Germinal center (tissue), 1 donor: Measurements from ENCODE around the gene PIAS1.
A peak's percentile ranks its signal among the peaks of the same experiment; 100 is the strongest.
"Not testable (repeated sequence)": the region's sequence is repeated elsewhere in the genome, so short reads cannot be mapped to it uniquely, and the experiment has no call there.

Experiments
- DNase-seq: peaks from one replicate; pipeline ENCODE4 v3.0.0; 2012; ENCODE audit warnings: mixed read lengths, low spot score

Gene PIAS1

DNA sequence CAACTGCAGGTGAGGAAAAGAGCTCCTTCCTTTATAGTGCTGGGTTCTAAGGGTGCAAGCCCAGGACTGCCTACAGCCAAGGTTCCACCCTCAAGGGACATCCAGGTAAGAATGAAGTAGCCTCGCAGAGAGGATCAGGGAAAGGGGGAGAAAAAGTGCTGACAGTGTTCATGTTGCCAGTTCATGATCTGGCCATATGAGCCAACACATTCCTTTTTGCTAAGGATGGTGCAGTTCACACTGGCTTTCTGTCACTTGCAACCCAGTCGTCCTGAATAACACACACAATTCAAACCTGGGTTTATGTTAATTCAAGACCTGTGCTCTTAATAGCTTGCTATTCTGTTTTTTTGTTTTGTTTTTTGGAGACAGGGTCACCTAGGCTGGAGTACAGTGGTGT is 166.4 kb downstream of the PIAS1 start:
- DNase-seq = no peak

DNA sequence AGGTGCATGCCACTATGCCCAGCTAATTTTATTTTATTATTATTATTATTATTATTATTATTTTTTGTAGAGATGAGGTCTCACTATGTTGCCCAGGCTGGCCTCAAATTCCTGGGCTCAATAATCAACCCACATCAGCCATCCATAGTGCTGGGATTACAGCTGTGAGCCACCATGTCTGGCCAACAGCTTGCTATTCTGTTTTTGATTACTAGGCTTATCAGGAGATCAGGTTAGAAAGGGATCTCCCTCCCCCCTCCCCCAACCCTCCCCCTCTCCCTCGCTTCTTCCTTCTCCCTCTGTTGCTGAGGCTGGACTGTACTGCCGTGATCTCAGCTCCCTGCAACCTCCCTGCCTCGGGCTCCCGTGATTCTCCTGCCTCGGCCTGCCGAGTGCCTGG is 166.9 kb downstream of the PIAS1 start:
- no peak for DNase-seq

DNA sequence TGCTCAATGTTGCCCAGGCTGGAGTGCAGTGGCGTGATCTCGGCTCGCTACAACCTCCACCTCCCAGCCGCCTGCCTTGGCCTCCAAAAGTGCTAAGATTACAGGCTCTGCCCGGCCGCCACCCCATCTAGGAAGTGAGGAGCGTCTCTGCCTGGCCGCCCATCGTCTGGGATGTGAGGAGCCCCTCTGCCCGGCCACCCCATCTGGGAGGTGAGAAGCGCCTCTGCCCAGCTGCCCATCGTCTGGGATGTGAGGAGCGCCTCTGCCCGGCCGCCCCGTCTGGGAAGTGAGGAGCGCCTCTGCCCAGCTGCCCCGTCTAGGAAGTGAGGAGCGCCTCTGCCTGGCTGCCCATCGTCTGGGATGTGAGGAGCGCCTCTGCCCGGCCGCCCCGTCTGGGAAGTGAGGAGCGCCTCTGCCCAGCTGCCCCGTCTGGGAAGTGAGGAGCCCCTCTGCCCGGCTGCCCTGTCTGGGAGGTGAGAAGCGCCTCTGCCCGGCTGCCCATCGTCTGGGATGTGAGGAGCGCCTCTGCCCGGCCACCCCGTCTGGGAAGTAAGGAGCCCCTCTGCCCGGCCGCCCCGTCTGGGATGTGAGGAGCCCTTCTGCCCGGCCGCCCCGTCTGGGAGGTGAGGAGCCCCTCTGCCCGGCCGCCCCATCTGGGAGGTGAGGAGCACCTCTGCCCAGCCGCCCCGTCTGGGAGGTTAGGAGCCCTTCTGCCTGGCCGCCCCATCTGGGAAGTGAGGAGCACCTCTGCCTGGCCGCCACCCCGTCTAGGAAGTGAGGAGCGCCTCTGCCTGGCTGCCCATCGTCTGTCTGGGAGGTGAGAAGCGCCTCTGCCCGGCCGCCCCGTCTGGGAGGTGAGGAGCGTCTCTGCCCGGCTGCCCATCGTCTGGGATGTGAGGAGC is 167.7 kb downstream of the PIAS1 start:
- DNase-seq = not testable (repeated sequence)

DNA sequence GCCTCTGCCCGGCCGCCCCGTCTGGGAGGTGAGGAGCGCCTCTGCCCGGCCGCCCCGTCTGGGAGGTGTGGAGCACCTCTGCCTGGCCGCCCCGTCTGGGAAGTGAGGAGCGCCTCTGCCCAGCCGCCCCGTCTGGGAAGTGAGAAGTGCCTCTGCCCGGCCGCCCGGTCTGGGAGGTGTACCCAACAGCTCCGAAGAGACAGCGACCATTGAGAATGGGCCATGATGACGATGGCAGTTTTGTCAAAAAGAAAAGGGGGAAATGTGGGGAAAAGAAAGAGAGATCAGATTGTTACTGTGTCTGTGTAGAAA is 168.3 kb downstream of the PIAS1 start:
- not testable (repeated sequence) for DNase-seq

DNA sequence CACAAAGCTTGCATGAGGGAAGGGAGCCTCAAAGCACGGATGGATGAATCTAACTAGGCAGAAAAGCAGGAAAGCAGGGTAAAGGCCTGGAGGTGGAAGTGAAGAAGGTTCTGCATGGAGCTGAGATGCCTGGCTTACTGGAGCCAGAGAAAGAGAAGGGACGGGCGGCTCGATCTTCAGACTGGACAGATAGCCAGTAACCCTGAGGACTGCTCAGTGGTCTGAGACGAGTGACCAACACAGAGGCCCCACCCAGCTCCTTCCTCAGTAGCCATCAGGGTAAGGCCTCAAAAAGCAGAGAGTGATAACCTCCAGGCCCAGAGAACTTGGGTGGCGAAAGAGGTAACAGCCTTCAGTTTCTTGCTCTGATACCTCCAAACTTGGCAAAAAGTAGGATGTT is 169.1 kb downstream of the PIAS1 start:
- DNase-seq = no peak

DNA sequence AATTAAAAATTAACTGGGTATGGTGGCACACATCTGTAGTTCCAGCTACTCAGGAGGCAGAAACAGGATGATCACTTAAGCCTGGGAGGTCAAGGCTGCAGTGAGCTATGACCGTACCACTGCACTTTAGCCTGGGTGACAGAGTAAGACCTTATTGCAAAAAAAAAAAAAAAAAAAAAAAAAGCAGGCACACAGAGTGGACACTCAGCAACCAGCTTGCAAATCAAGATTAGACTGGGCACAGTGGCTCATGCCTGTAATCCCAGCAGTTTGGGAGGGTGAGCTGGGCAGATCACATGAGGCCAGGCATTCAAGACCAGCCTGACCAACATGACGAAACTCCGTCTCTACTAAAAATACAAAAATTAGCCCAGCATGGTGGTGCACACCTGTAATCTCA is 170.0 kb downstream of the PIAS1 start:
- no peak for DNase-seq

DNA sequence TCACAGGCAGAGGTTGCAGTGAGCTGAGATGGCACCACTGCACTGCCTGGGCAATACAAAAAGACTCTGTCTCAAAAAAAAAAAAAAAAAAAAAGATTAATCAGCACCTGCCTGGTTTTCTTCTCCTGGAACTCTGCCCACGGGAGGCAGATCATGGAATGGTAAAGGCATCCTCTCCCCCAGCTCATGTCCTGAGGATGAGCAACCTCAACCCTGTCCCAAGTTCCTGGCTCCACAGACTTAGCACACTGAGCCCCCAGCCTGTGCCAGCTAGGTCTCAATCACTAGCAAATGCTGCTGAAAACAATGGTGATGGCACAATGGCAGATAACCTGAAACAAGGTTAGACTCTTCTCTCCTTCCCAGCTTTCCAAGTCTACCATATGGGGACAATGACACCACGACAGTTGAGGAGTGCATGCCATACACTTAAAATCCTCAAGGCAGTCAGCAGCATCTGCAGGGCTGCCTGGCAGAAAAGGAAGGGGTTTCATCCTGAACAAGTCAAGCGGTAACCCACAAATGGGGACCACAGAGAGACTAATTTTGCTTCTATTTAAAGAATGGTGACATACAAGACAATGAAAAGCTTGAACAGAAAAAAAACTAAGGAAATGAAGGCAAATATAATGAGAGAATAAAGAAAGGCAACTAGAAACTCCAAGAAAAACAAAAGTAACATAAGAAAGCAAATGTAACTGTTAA is 170.6 kb downstream of the PIAS1 start:
- DNase-seq = no peak

DNA sequence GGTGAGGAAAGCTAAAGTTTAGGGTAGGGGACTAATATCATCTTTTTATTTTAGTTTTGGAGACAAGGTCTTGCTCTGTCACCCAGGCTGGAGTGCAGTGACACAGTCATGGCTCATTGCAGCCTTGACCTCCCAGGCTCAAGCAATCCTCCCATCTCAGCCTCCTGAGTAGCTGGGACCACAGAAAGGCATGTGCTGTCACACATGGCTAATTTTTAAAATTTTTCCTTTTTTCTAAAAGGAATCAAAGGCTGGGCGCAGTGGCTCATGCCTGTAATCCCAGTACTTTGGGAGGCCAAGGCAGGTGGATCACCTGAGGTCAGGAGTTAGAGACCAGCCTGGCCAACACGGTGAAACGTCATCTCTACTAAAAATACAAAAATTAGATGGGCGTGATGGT is 171.3 kb downstream of the PIAS1 start:
- DNase-seq = not testable (repeated sequence)

DNA sequence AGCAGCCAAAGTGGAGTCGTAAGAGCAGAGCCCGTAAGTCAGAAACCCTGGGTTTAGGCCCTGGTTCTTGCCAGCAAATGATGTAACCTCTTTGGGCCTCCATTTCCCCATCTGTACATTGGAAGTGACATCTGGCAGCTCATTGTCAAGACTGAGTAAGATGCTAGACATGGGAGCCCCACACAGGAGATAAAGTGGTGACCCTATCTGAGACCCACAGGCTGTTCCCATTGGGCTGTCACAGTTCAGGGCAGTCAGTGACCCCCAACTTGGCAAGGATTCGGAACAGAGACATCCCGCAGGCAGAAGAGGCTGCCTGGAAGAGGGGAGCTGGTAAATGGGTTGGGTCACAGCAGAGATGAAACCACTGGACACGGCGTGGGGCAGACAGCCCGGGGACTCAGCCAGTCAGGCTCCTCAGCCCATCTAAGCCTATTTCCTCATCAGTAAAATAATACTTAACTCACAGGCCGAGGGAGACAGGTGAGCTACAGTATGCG is 173.6 kb downstream of the PIAS1 start:
- DNase-seq = no peak

DNA sequence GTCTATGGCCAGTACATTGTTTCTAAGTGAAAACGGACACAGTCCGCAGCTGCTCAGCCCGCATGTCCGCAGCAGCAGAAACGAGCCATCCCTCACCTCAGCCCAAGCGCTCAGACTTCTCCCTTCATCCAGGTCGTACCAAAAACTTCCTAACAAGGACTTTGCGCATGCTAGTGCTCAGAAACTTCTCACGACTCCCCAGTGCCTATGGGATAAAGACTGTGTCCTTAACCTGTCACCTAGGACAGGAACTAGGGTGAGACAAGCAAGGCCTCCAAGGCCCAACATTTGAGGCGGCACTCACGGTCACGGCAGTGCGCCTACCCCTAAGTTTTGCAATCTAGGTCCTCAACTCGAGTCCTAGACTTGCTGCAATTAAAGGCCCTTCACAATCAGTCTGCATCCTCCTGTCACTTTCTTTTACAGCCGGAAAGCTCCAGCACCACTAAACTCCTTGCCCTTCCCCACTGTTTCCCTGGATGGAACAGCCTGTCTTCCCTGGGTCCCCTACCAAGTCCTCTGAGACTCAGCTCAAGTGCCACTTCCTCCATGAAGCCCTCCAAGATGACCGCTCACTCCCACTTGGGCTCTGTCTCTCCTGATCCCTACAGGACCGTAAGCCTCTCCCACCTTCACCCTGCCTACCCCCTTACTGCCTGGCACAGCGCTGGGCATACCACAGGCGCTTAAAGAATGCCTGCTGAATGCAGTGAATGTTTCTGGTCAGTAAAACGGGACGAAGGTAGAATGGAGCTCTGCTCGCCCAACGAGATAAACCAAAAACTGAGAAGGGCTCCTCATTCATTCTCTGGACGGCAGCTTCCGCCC is 174.2 kb downstream of the PIAS1 start:
- DNase-seq = no peak

DNA sequence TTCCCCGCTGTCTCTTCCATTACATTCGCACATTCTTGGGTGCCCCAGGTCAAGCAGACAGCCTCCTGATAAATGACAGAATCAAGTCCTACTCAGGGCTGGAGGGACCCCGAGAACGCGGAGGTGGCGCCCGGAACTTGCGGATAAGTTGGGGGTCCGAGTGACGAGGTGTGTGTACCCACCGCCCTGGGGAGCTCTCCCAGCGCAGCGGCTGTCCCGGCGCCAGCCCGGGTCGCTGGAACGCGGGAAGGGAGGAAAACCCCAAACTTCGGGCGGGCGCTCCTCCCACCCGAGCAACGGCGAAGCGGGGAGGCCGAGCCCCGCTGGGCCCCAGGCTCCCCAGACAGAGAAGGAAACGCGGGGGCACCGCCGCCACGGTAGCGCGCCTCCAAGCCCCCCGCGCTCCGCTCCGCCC is 174.9 kb downstream of the PIAS1 start:
- no peak for DNase-seq

DNA sequence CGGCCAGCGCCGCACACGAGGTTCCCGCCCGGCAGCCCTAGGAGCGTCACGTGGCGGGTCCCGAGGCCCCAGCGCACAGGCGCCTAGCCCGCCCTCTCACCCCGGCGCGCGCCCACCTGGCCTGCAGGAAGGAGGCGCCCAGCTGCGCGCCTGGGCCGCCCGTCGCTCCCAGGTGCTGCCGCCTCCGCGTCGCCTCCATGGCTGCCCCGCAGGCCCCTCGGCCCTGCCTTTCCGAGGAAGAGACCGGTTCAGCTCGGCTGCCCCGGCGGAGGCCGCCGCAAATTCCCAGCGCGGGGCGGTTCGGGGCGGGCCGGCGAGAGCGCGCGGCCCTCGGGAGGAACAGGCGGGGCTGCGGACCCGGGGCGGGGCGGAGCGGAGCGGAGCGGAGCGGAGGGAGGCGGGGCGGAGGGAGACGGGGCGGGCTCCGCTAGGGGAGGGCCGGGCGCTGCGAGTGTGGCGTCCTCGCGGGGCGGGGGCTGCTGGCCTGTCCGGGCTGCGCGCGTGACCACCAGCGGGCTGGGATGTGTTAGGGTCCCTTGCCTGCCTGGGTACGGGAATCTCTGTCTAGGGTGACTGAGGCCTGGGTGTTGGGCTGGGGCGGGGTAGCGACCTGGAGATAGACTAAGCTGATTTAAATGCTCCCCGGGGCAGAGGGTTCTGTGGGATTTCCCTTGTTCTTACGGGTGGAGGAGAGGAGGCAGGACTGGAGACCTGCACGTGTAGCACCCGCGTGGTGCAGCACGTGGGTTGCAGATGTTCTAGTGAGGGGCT is 175.5 kb downstream of the PIAS1 start, which contains the start of gene CLN6:
Gene CLN6, minus strand, starts transcription at position 343 of the 771 bp plus-strand sequence. Its CDS starts 144 bp downstream, at position 199.
- peak; percentile 93 for DNase-seq

DNA sequence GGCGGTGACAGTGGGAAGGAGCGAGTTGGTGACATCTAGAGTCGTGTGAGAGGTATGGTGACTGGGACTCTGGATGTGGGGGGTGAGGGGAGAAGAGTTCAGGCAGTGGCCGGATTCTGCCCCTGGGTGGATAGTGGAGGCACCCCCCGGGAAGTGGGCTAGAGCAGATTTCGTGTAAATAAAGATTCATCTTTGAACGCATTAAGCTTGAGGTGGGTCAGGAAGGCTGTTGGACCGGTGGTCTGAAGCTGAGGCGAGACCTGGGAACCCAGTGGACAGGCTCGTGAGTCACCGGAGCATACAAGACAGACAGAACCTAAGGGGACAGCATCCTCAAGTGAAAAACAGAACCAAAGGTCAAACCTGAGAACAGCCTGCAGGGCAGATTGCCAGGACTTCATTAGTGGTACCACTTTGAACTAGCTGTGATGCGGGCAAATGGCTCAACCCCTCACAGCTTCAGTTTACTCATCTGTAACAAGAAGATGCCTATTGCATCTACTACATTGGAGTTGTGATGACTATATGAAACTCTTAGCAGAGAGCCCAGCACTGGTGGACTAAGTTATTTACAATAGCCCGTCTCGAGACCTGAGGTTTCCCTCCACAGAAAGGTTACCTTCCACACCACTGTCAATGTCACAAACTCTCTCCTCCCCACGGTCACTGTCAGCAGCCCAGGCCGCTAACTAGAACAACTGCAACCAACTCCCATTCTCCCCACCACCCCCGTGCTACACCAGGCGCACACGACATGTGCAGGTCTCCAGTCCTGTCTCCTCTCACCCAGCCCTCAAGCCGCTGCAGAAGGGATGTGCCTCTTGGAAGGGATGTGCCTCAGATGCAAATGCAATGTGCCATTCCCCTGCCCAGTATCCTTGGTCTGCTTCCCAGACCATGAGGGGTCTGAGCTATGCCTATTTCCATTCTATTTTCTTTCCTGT is 176.3 kb downstream of the PIAS1 start:
- no peak for DNase-seq

DNA sequence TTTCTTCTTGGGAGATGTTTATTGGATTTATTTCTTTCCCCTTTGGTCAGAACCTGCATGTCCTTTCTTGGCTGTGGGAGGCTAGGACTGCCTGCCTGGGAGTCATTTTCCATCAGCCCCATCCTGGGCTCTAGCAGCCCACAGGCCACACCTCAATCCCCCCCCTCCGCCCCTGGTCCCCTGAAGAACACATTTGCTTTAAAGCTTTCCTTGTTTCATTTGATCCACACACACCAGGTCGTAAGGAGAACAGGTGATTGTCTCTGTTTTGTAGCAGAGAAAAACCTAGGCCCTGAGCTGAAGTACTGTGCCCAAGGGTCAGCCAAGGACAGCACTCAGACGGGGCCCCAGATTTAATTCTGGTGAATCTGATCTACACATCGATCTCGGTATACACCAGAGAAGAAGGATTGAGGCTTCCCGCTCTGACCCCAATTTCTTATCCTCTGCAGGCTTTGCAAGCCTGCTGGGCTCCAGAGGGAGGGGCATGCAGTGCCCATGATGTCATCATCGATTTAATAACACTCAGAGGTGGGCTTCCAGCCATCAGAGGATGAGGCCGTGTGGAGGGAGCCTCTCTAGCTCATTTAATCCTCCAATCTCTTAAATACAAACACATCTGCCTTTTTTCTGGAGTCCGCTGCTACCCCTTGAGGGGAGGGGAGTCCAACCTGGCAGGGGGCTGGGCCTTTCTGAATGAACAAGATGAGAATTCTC is 177.1 kb downstream of the PIAS1 start:
- DNase-seq = no peak

DNA sequence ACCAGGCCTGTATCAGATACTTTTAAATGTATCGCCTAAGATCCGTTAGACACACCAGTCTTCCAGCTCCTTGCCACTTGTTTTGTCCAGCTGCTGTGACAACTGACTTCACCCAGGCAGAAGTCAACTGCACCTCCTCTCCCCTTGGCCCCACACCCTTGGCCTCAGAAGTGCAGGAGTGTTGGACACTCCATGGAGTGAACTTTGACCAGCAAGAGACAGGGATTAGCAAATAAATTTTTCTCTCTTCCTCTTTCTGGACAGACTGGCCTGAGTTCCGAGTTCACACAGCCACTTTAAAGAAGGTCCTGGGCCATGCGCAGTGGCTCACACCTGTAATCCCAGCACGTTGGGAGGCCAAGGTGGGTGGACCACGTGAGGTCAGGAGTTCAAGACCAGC is 178.3 kb downstream of the PIAS1 start:
- DNase-seq = no peak

DNA sequence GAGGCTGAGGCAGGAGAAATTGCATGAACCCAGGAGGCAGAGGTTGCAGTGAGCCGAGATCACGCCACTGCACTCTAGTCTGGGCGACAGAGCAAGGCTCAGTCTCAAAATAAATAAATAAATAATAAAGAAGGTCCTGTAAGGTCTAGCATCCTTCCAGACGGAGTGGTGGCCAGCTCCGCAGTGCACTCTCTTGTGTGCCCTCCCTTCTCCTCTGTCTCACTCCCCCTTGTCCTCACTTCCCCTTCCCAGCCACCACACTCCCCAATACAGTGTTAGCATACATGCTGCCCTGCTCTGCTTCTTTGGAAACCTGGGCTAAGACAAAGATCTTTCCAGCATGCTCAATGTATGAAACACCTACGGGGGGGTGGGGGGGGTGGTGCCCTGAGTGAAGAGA is 178.8 kb downstream of the PIAS1 start:
- DNase-seq = no peak

DNA sequence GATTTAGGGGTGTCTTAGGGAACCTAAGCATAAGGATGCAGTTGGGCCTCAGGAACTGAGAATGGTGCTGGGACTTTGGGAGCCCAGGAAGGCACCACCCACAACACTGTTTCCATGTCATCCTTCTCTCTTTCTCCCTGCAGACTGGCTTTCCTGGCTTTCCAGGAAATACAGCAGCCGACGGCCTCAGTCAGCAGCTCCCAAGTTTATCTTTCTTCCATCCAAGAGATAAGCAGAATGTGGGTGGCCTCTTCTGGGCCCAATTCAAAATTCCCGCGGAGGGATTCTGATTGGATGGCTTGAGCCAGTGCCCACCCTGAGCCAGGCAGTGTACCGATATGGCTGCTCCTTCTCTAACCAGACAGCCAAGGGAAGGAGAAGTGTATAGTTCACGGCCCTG is 179.9 kb downstream of the PIAS1 start:
- no peak for DNase-seq

DNA sequence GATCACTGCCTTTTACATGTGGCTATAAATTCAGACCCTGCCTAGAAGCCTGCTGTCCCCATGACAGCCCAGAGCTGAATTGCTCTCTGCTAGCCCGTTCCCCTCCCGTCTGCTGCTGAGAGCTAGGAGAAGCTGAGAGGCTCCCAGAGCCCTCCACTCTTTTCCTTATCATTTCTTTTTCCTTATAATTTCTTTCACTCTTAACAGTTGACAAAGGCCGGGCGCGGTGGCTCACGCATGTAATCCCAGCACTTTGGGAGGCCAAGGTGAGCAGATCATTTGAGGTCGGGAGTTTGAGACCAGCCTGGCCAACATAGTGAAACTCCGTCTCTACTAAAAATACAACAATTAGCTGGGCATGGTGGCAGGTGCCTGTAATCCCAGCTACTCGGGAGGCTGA is 180.4 kb downstream of the PIAS1 start:
- DNase-seq = not testable (repeated sequence)

DNA sequence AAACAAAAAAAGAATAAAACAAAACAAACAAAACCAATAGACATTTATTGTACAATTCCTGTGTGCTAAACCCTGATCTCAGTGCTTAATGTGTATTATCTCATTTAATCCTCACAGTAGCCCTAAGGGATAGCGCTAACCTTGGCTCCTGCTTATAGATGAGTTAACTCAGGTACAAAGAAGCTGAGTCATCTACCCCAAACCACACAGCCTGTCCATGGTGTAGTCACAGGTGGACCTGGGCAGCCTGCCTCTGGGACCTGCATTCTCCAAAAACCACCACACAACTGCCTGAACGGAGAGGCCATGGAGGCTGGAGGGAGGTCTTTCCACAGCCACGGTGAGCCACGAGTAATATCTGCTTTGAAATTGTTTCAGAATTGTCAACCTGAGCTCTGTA is 180.9 kb downstream of the PIAS1 start:
- DNase-seq = no peak

DNA sequence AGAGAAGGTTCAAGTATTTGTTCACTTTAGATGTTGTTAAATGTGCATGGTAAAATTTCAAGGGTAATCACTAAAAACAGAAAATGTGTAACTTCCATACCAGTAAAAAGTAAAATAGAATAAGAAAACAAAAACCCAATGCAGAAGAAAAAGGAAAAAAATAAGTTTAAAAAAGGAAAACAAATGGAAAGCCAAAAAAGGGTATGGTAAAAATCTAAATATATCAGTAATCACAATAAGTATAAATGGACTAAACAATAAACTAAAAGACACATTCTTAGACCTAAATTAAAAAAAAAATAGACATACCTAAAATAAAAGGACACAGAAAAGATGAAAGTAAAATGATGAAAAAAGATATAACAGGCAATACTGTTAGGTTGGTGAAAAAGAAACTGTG is 184.9 kb downstream of the PIAS1 start:
- DNase-seq = no peak
